GM18499 (cell line): Measurements from ENCODE around the gene OR52M1.
A peak's percentile ranks its signal among the peaks of the same experiment; 100 is the strongest.
"Not testable (repeated sequence)": the region's sequence is repeated elsewhere in the genome, so short reads cannot be mapped to it uniquely, and the experiment has no call there.

Experiments
- ATAC-seq: cut with Tn5 transposase; IDR thresholded peaks from one replicate; pipeline ENCODE4 v1.9.1; 2021; ENCODE audit warnings: moderate number of reproducible peaks; ENCODE audit not compliant: insufficient read depth, unreplicated experiment

The OR52M1 gene, protein sequence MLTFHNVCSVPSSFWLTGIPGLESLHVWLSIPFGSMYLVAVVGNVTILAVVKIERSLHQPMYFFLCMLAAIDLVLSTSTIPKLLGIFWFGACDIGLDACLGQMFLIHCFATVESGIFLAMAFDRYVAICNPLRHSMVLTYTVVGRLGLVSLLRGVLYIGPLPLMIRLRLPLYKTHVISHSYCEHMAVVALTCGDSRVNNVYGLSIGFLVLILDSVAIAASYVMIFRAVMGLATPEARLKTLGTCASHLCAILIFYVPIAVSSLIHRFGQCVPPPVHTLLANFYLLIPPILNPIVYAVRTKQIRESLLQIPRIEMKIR

DNA sequence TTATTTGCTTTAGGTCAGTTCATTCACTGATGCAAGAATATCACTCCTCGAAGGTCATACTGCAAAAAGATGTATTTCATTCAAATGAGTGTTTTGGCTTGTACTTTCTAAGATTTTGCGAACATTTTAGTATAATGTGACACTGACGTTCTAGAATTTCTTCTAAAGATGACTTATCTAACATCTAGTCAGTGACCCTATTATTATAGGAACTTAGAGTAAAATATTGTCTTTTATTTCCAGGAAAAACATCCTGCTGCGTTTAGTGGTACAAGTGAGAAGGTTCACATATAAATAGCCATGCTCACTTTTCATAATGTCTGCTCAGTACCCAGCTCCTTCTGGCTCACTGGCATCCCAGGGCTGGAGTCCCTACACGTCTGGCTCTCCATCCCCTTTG is at the start of gene OR52M1:
Gene OR52M1, plus strand, starts transcription at position 301 of the 400 bp plus-strand sequence. Its CDS starts 0 bp downstream, at position 301.
- no peak for ATAC-seq

DNA sequence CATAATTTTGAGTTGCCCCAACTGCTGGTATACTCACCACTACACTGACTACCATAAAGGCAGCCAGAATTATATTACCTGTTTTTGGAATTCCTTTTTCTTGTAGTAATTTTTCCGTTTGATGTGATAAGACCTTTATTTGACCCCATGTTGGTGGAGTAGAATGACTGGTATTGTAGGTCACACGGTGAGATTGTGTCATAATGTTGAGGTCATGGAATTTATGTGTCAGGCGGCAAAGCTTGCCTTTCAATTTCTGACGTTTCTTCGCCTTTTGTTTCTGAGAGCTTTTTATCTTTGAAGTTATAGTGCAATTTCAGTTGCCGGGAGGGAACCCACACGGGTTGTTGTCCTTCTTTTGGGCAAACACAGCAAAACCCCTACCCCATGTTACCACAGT is 49.5 kb upstream of the OR52M1 start:
- ATAC-seq, result no peak

DNA sequence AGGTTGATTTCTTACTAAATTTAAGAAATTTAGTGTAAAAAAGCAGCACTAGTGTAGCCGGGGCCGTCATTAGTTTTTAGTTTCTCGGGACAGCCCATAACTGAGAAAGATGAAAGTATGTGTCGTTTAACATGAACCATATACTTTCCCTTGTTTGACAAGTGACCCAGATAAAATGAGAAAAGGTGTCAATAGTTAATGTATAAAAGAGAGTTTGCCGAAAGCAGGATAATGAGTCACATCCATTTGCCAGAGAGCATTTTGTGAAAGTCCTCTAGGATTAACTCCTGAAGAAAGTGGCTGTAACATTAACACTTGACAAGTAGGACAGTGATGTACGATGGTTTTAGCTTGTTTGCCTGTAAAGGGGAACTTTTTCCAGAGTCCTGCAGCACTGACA is 49.0 kb upstream of the OR52M1 start:
- ATAC-seq, result no peak

DNA sequence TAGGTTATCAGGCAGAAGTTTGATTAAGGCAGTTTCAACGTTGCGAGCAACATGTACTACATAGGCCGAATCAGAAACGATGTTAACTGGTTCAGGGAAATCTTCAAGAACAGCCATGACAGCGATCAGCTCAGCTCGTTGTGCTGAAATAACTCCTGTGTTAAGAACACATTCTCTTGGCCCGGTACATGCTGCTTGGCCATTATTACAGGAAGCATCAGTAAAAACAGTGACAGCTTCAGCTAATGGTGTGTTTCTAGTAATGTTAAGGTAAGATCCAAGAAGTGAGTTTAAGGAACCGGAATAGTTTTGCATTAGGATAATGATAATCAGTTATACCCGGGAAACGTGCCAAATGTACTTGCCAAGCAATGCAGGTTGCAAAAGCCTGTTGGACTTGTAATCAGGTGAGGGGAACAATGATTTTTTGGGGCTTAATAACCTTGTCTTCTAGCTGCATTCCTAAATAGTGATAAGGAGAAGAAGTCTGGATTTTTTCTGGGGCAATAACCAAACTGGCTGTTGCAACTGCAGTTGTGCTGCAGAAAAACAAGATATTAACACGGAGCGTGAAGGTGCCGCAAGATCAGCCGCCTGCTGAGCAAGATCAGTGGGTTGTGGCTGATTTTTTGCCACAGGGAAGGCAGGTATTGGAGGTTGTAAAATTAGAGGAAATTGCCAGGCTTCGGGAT is 48.3 kb upstream of the OR52M1 start:
- ATAC-seq, result no peak

DNA sequence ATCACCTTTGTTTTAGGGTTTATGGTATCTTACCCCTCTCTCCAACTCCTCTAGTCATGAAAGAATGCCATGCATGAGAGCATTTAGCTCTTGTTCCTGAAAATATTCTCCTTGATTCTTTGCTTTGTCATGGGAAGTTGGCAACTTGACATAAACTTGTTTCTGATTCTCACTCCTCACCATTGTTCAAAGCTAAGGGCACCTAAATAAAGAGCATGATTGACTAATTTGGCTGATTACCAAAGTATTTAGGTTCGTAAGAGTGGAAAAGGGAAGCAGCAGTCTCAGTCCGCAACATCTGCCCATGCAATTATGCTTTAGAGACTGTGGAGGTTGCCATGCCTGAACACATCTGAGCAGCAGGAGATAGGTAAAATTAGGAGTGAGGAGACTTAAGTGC is 36.1 kb upstream of the OR52M1 start:
- no peak for ATAC-seq

DNA sequence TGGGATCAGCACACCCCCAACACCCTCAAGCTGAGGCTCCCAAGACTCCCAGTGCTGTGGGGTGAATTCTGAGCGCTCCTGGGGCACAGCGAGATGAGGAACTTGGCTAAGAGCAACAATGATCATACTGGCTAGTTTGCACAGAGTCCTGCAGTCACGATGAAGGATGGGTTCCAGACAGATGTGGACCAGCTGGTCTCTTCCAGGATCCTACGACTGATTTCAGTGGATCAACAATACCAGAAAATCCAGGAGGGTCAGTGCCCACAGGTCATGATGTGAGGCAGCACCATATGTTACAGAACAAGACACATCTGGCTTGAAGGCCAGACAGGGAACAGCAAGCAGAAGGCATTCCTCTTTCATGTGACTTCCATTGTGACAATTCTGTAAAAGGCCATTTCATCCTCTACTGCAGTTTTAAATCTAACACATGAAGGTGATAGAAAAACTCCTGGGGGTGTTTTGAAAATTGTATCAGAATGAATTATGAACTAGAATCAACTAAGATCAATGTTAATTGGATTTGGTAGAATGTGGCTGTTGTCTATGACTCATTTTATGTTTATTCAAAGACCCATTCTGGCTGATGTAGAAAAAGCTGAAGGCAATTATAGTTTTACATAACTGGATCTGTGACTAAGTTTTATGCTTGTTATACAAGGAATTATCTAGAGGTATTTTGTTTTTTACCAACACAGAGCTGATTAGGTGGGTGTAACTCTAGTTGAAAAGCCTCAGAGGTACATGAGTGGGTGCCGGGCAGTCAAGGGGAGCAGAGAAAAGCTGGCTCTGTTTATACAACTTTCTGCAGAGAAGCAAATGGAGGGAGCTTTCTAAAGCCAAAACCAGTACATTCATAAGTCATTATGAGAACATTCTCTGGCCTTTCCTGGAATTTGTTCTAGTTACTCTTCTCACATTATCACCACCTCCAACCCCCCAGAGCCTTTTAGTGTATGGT is 33.4 kb upstream of the OR52M1 start:
- ATAC-seq, result no peak

DNA sequence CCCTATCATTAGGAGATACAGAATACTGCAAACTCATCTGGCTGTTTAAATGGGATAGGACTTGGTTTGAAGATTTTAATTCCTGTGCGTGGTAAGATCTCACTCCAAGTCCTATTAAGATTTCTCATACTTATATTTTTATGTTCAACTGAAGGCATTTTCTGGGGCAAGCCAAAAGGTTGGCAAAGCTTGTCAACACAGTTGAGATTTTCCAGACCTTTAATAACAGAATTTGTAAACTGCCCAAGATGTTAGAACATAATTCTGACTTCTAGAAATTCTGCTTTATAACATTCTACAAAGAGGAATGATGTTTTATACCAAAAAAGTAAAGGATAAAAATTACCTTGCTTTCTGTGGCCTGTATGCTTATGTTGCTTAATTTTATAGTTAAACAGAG is 30.8 kb upstream of the OR52M1 start:
- ATAC-seq, result no peak

DNA sequence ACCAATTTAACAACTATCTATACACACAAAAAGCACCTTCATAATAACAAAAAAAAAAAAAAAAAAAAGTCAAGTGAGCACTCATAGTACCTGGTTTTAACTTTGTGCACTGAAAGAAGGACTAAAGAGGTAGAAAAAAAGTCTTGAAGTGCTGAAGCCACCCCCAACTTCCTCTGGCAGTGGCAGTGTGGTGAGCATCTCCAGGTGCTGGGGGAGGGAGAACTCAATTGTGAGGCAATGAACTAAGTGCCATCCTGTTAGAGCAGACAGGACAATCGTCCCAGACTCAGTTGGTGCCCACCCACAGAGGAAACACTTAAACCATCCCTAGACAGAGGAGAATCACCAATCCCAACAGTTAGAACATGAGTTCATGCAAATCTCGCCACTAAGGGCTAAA is 22.7 kb upstream of the OR52M1 start:
- no peak for ATAC-seq

DNA sequence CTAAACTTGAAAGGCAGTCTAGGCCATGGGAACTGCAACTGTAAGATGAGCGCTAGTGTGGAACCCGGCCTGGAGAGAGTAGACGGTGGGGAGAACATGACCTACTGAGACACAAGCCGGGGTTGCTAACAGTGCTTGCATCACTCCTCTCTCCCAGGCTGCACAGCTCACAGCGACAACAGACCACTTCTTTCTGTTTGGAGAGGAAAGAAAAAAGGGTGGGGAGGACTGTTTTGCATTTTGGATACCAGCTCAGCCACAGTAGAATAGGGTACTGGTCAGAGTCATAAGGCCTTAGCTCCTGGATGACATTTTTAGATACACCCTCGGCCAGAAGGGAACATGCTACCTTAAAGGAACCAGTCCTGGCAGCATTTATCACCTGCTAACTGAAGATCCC is 22.2 kb upstream of the OR52M1 start:
- ATAC-seq, result no peak

DNA sequence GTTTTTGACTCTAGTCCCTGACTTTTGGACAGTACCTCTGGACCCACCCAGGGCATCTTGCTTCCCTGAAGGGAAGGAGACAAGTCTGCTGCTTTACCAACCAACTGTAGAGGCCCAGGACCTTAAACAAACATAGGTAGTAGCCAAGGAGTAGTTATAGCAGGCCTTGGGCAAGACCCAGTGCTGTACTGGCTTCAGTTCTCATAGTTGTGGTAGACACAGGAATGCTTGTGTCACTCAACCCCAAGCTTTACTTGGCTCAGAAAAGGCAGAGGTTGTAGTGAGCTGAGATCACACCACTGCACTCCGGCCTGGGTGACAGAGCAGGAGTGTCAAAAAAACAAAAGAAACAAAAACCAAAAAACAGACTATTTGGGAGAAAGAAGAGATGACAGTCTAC is 21.3 kb upstream of the OR52M1 start:
- no peak for ATAC-seq

DNA sequence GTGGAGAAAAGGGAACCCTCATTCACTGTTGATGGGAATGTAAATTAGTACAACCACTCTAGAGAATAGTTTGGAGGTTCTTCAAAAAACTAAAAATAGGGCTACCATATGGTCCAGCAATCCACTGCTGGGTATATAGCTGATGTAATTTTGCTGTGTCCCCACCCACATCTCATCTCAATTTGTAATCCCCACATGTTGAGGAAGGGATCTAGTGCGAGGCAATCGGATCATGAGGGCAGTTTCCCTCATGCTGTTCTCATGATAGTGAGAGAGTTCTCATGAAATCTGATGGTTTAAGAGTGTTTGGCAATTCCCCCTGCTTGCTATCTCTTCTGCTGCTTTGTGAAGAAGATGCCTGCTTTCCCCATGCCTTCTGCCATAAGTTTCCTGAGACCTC is 17.1 kb upstream of the OR52M1 start:
- ATAC-seq, result no peak

DNA sequence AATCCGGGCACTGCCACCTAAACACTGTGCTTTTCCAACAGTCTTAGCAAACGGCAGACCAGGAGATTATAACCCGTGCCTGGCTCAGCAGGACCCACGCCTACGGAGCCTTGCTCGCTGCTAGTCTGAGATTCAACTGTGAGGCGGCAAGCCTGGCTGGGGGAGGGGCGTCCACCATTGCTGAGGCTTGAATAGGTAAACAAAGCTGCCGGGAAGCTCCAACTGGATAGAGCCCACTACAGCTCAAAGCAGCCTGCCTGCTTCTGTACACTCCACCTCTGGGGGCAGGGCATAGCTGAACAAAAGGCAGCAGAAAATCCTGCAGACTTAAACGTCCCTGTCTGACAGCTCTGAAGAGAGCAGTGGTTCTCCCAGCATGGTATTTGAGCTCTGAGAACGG is 13.3 kb upstream of the OR52M1 start:
- not testable (repeated sequence) for ATAC-seq

DNA sequence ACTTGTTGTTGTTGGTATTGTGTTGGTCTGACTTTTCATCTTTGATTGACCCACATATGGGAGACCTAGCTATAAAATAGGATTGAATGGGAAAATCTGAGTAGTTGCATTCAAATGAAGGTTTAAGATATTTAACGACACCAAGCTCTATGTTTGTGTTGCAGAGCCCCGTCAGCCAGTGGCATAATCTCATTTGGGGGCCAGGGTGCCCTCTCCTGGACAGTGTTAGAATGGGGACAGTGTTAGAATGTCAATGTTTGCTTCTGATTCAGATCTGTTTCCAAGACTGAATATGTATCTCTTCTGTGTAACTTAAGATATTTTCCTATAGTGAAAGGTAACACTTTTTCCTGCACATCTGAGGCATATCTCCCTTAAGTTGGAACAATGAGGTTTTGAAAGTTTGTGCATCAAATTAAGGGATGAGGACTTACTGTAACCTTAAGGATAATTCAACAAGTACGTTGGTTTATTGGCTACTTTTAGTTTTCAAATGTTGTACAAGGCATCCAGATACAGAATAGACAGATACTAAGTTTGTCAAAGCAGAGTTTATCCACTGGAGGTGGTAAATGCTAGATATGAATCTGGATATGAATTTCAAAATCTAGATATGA is 5.3 kb upstream of the OR52M1 start:
- ATAC-seq, result peak; percentile 82

DNA sequence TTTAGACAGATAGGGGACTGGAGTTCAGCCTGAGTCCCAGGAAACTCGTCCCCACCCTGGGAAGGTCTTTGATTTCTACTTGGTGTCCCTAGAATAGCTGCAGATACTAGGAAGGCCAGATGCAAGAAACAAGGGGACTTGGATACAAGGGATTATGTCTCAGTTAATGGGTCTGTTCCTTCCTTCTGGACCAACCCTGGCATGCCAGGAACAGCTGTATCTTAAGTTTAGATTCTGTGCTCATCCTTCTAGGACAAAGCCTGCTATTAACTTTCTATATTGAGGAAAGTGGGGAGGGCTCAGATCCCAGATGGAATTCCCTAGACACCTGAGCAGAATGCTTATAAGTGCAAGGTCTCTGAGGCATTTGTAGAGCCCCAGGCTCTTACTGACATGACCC is 3.9 kb upstream of the OR52M1 start:
- ATAC-seq, result no peak

DNA sequence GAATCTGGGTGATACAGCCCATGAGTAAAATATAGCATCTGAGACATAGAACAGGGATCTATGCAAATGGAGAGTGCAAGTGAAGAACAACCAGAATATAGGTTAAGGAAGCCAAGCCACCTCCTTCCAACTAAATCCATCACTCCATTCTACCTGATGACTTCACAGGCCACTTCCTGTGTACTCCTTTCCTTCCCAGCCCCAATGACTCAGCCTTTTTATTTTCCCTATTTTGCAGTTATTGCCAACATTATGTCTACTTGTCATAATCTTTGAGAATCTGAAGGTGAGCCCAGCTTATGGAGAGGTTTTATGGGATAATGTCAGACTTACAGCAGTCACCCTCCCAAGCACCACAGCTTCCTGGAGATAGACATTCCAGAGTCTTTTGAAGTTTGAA is 1.4 kb upstream of the OR52M1 start:
- ATAC-seq, result no peak

DNA sequence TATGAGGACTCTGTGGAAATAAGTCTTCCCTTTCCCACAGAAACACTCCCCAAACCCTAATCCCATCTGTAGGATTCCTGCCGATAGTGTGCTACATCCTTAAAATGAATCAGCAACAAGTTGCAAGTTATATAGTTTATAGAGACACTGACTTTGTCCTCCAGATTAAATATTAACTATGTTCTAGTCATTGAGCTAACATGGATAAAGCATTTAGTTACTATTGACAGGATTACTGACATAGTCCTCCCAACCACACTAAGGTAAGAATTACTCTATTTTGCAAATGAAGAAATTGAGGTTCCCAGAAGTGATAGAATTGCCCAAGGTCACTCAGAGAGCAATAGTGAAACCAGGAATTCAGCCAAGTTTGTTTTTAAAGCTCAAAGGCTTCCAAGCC is 1.9 kb downstream of the OR52M1 start:
- no peak for ATAC-seq

DNA sequence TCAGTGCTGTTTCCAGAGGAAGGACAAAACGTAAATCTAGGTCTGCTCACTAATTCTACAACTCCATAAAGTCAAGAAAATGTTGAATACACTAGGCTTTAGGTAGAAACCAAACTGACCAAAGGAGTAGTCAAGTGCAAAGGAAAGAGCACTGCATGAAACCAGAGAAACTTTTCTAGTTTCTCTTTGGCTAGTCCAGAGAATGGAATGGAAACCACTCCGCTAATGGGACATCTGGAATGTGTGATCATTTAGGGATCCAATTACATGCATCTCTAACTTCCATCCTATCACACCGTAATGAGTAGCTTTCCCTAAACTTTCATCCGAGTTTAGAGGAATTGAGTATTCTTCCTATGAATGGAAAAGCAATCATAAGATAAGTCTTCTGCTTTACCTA is 2.4 kb downstream of the OR52M1 start:
- ATAC-seq, result no peak

DNA sequence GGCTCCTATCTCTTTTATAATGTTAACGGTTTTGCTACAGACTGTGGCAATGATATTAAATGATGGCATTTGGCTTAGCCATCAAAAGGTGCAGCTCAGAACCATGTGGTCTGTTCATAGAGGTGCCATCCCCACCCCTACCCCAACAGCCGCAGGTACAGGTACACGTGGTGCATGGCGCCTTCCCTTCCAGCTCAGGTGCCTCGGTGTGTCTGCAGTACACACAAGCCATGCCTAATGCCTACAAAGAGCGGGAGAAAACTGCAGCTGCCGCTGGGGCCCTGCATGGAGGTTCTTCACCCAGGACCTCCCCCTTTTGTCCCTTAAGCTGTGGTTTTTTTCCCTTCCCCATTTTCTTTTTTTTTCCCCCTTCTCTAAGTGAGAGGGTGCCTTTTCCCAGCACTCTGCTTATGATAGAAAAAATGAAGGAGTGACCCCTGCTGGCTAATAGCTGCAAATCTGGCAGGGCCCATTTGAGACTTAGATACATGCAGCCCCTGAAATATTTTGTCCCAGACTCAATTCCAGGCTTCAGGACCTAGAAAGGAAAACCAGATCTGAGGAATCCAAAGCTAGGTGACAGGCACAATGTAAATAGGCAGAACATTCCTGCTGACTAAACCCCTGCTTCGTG is 6.5 kb downstream of the OR52M1 start:
- no peak for ATAC-seq

DNA sequence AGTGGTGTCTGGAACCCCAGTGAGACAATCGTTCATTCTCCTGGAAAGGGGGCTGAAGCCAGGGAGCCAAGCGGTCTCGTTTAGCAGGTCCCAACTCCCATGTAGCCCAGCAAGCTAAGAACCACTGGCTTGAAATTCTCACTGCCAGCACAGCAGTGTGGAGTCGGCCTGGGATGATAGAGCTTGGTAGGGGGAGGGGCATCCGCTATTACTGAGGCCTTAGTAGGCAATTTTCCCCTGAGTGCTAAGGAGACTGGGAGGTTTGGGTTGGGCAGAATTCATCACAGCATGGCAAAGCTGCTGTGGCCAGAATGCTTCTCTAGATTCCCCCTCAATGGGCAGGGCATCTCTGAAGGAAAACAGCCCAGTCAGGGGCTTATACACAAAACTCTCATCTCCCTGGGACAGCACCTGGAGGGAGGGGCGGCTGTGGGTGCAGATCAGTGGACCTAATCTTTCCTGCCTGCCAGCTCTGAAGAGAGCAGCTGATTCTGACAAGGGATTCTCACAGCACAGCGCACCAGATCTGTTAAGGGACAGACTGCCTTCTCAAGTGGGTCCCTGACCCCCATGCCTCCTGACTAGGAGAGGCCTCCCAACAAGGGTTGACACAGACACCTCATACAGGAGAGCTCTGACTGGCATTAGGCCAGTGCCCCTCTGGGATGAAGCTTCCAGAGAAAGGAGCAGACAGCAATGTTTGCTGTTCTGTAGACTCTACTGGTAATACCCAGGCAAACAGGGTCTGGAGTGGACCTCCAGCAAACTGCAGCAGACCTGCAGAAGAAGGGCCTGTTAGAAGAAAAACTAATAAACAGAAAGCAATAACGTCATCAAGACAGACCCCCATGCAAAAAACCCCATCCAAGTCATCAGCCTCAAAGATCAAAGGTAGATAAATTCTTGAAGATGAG is 14.8 kb downstream of the OR52M1 start:
- ATAC-seq, result no peak
